HUES48 (cell line): Measurements from ENCODE around the gene HSF5.

Experiments
- H3K27ac ChIP-seq: one replicate; pipeline ENCODE4 v1.7.0; 2013; ENCODE audit warnings: low read depth, low read length, inconsistent platforms
- H3K27me3 ChIP-seq: 2 replicates; pipeline ENCODE4 v1.6.1; 2013; ENCODE audit warnings: mild to moderate bottlenecking, low read length; ENCODE audit not compliant: control insufficient read depth, insufficient read depth
- H3K36me3 ChIP-seq: 2 replicates; pipeline ENCODE4 v1.6.1; 2013; ENCODE audit warnings: low read length; ENCODE audit not compliant: control insufficient read depth, insufficient read depth
- H3K4me1 ChIP-seq: 2 replicates; pipeline ENCODE4 v1.6.1; 2013; ENCODE audit warnings: mild to moderate bottlenecking, low read length; ENCODE audit not compliant: control insufficient read depth, insufficient read depth
- H3K4me3 ChIP-seq: 2 replicates; pipeline ENCODE4 v1.5.1; 2013; ENCODE audit warnings: mild to moderate bottlenecking, low read depth, low read length
- H3K9ac ChIP-seq: 2 replicates; pipeline ENCODE4 v1.6.1; 2013; ENCODE audit warnings: mild to moderate bottlenecking, low read depth, low read length, moderate library complexity
- H3K9me3 ChIP-seq: 2 replicates; pipeline ENCODE4 v1.6.1; 2013; ENCODE audit warnings: low read length; ENCODE audit not compliant: control insufficient read depth, insufficient read depth

The HSF5 gene

GRCh38 chr17:58376472-58377000 lies 111.7 kb downstream of the HSF5 start:
- no peak overlapping the region for H3K27ac ChIP-seq
- H3K9ac ChIP-seq = no peak overlapping the region
- peaks cover 18% of the 10 kb centered on the region for H3K4me1 ChIP-seq
- no peak overlapping the region for H3K4me3 ChIP-seq
- no peaks in the 10 kb centered on the region for H3K36me3 ChIP-seq
- no peaks in the 10 kb centered on the region for H3K9me3 ChIP-seq
- H3K27me3 ChIP-seq = no peaks in the 10 kb centered on the region

- H3K27ac ChIP-seq = no peak overlapping the region
- no peak overlapping the region for H3K4me3 ChIP-seq
- H3K36me3 ChIP-seq = no peaks in the 10 kb centered on the region
- no peaks in the 10 kb centered on the region for H3K9me3 ChIP-seq
- peaks cover 18% of the 10 kb centered on the region for H3K4me1 ChIP-seq
- no peaks in the 10 kb centered on the region for H3K27me3 ChIP-seq
- H3K9ac ChIP-seq = no peak overlapping the region
Measured at GRCh38 chr17:58375811-58376210, 112.4 kb downstream of the HSF5 start.

GRCh38 chr17:58375256-58375655 lies 113.0 kb downstream of the HSF5 start:
- Histone ChIP-seq H3K4me1 (peaks cover 18% of the 10 kb centered on the region), H3K27ac (no peak overlapping the region), H3K27me3 (no peaks in the 10 kb centered on the region)

GRCh38 chr17:58373923-58374322 lies 114.3 kb downstream of the HSF5 start:
- Histone ChIP-seq H3K9ac (no peak overlapping the region), H3K4me1 (peaks cover 18% of the 10 kb centered on the region), H3K4me3 (no peak overlapping the region), H3K27me3 (no peaks in the 10 kb centered on the region), H3K36me3 (no peaks in the 10 kb centered on the region), H3K27ac (no peak overlapping the region), H3K9me3 (no peaks in the 10 kb centered on the region)

More at GRCh38 chr17:58375256-58375655, 113.0 kb downstream of the HSF5 start:
- H3K9ac ChIP-seq = no peak overlapping the region
- H3K9me3 ChIP-seq = no peaks in the 10 kb centered on the region
- no peaks in the 10 kb centered on the region for H3K36me3 ChIP-seq
- H3K4me3 ChIP-seq = no peak overlapping the region

GRCh38 chr17:58373003-58373402 lies 115.2 kb downstream of the HSF5 start:
- Histone ChIP-seq H3K4me1 (peaks cover 18% of the 10 kb centered on the region), H3K9ac (no peak overlapping the region), H3K36me3 (no peaks in the 10 kb centered on the region), H3K9me3 (no peaks in the 10 kb centered on the region), H3K27ac (no peak overlapping the region), H3K4me3 (no peak overlapping the region), H3K27me3 (no peaks in the 10 kb centered on the region)

GRCh38 chr17:58371300-58371950 lies 116.8 kb downstream of the HSF5 start:
- H3K4me1 ChIP-seq = peaks cover 8% of the 10 kb centered on the region; the same call in 1 of the 2 replicates
- no peak overlapping the region for H3K9ac ChIP-seq
- no peaks in the 10 kb centered on the region for H3K27me3 ChIP-seq
- H3K4me3 ChIP-seq = no peak overlapping the region
- no peaks in the 10 kb centered on the region for H3K36me3 ChIP-seq
- H3K9me3 ChIP-seq = no peaks in the 10 kb centered on the region
- H3K27ac ChIP-seq = no peak overlapping the region

- Histone ChIP-seq H3K4me1 (0 out of 2 replicates have a peak, but pooled peaks cover 1% of the 10 kb centered on the region), H3K36me3 (no peaks in the 10 kb centered on the region), H3K4me3 (no peak overlapping the region), H3K9ac (no peak overlapping the region), H3K27ac (no peak overlapping the region), H3K9me3 (no peaks in the 10 kb centered on the region), H3K27me3 (no peaks in the 10 kb centered on the region)
Measured at GRCh38 chr17:58370716-58371115, 117.5 kb downstream of the HSF5 start.

GRCh38 chr17:58370309-58370708 lies 117.9 kb downstream of the HSF5 start:
- H3K36me3 ChIP-seq = no peaks in the 10 kb centered on the region
- H3K9ac ChIP-seq = no peak overlapping the region
- H3K4me3 ChIP-seq = no peak overlapping the region
- no peaks in the 10 kb centered on the region for H3K9me3 ChIP-seq
- H3K27me3 ChIP-seq = no peaks in the 10 kb centered on the region
- H3K27ac ChIP-seq = no peak overlapping the region
- H3K4me1 ChIP-seq = no peaks in the 10 kb centered on the region
